Trophoblast cell (in vitro differentiated cells and primary cell): ENCODE results near the gene RAD52.
A peak's percentile ranks its signal among the peaks of the same experiment; 100 is the strongest.

Experiments used
- DNase-seq, 2 donors: peaks; one replicate each; pipeline ENCODE4 v3.0.0-alpha.2; 2016
- H2AFZ ChIP-seq: 2 replicates; pipeline ENCODE4 v1.6.1; 2013; ENCODE audit warnings: low read length, moderate library complexity, mild to moderate bottlenecking; ENCODE audit not compliant: insufficient read depth, poor library complexity
- H2AK5ac ChIP-seq: 2 replicates; pipeline ENCODE4 v1.6.1; 2013; ENCODE audit warnings: mild to moderate bottlenecking, low read length
- H2BK120ac ChIP-seq: 2 replicates; pipeline ENCODE4 v1.6.1; 2013; ENCODE audit warnings: low read length, mild to moderate bottlenecking, moderate library complexity; ENCODE audit not compliant: insufficient read depth, poor library complexity
- H2BK12ac ChIP-seq: 2 replicates; pipeline ENCODE4 v1.6.1; 2013; ENCODE audit warnings: mild to moderate bottlenecking, low read length, moderate library complexity
- H2BK5ac ChIP-seq: 2 replicates; pipeline ENCODE4 v1.6.1; 2013; ENCODE audit warnings: low read length, low read depth, moderate library complexity, mild to moderate bottlenecking; ENCODE audit not compliant: poor library complexity
- H3K14ac ChIP-seq: 2 replicates; pipeline ENCODE4 v1.6.1; 2013; ENCODE audit warnings: mild to moderate bottlenecking, low read length
- H3K18ac ChIP-seq: 2 replicates; pipeline ENCODE4 v1.6.1; 2013; ENCODE audit warnings: mild to moderate bottlenecking, low read length
- H3K23ac ChIP-seq: 2 replicates; pipeline ENCODE4 v1.6.1; 2013; ENCODE audit warnings: low read length
- H3K27ac ChIP-seq: 2 replicates; pipeline ENCODE4 v1.5.1; 2013; ENCODE audit warnings: low read depth, mild to moderate bottlenecking, inconsistent platforms, low read length, moderate library complexity
- H3K27me3 ChIP-seq: 2 replicates; pipeline ENCODE4 v1.6.1; 2013; ENCODE audit warnings: inconsistent platforms, mild to moderate bottlenecking, low read length, moderate library complexity; ENCODE audit not compliant: insufficient read depth
- H3K36me3 ChIP-seq, 2 experiments: 1 replicate in 1 of 2; 2 replicates in 1 of 2; pipeline ENCODE4 v1.6.1; 2013; ENCODE audit warnings: low read length in 2 of 2, mild to moderate bottlenecking in 2 of 2, moderate library complexity in 1 of 2; ENCODE audit not compliant: insufficient read depth in 2 of 2, control insufficient read depth in 1 of 2
- H3K4ac ChIP-seq: 2 replicates; pipeline ENCODE4 v1.6.1; 2013; ENCODE audit warnings: low read depth, mild to moderate bottlenecking, low read length, moderate library complexity
- H3K4me1 ChIP-seq, 2 experiments: 1 replicate in 1 of 2; 2 replicates in 1 of 2; pipeline ENCODE4 v1.6.1; 2013; ENCODE audit warnings: low read length in 2 of 2, mild to moderate bottlenecking in 2 of 2, moderate library complexity in 1 of 2; ENCODE audit not compliant: insufficient read depth in 2 of 2, control insufficient read depth in 1 of 2
- H3K4me2 ChIP-seq: 2 replicates; pipeline ENCODE4 v1.6.1; 2013; ENCODE audit warnings: inconsistent platforms, mild to moderate bottlenecking, low read length, moderate library complexity
- H3K4me3 ChIP-seq: 2 replicates; pipeline ENCODE4 v1.5.1; 2013; ENCODE audit warnings: mild to moderate bottlenecking, low read depth, low read length, inconsistent platforms
- H3K79me1 ChIP-seq: one replicate; pipeline ENCODE4 v1.6.1; 2013; ENCODE audit warnings: low read length
- H3K79me2 ChIP-seq: 2 replicates; pipeline ENCODE4 v1.6.1; 2013; ENCODE audit warnings: low read length, mild to moderate bottlenecking; ENCODE audit not compliant: control insufficient read depth, insufficient read depth, poor library complexity
- H3K9ac ChIP-seq: 2 replicates; pipeline ENCODE4 v1.6.1; 2013; ENCODE audit warnings: mild to moderate bottlenecking, low read length
- H3K9me3 ChIP-seq: 2 replicates; pipeline ENCODE4 v1.6.1; 2013; ENCODE audit warnings: low read depth, mild to moderate bottlenecking, control low read depth, inconsistent platforms, low read length; ENCODE audit not compliant: insufficient read depth
- H4K12ac ChIP-seq: 2 replicates; pipeline ENCODE4 v1.6.1; 2013; ENCODE audit warnings: low read depth, mild to moderate bottlenecking, low read length, moderate library complexity
- H4K8ac ChIP-seq: 2 replicates; pipeline ENCODE4 v1.6.1; 2013; ENCODE audit warnings: low read depth, mild to moderate bottlenecking, low read length, moderate library complexity
- H4K91ac ChIP-seq: one replicate; pipeline ENCODE4 v1.6.1; 2013; ENCODE audit warnings: low read depth, mild to moderate bottlenecking, low read length, moderate library complexity
- WGBS: extraction: QIAGEN DNeasy Blood & Tissue Kit; methylation state at CpG from one replicate; pipeline ENCODE4 v1.1.7; 2013; ENCODE audit warnings: missing lambda C conversion rate; ENCODE audit not compliant: insufficient read length, insufficient coverage; ENCODE audit errors: extremely low coverage; 5-methylcytosine and 5-hydroxymethylcytosine counted together

RAD52 gene

GRCh38 chr12:946631-947030 is 2.9 kb downstream of the RAD52 start:
- no peak overlapping the region for H2AK5ac ChIP-seq
- no peak for DNase-seq
- H3K36me3 ChIP-seq: peaks cover 0 to 3% of the 10 kb centered on the region in 2 experiments
- no peak overlapping the region for H3K27ac ChIP-seq
- H3K79me2 ChIP-seq: peaks cover 8% of the 10 kb centered on the region
- 100% methylated on average over 1 of the region's 6 CpGs for WGBS
- H3K9ac ChIP-seq: no peak overlapping the region
- H2BK12ac ChIP-seq: no peak overlapping the region
- no peaks in the 10 kb centered on the region for H3K27me3 ChIP-seq
- H3K18ac ChIP-seq: no peak overlapping the region
- no peak overlapping the region for H3K4me3 ChIP-seq
- H3K9me3 ChIP-seq: no peaks in the 10 kb centered on the region
- H3K4ac ChIP-seq: peak overlapping the region; percentile 15
- no peak overlapping the region for H4K91ac ChIP-seq
- peaks cover 0 to 5% of the 10 kb centered on the region in 2 experiments for H3K4me1 ChIP-seq
- H2BK5ac ChIP-seq: no peak overlapping the region
- no peak overlapping the region for H2BK120ac ChIP-seq
- H3K4me2 ChIP-seq: no peak overlapping the region
- H3K23ac ChIP-seq: no peak overlapping the region
- H4K12ac ChIP-seq: no peak overlapping the region
- peaks cover 11% of the 10 kb centered on the region for H3K79me1 ChIP-seq
- H2AFZ ChIP-seq: no peak overlapping the region
- no peak overlapping the region for H3K14ac ChIP-seq
- H4K8ac ChIP-seq: no peak overlapping the region

- H3K27ac ChIP-seq: no peak overlapping the region
- H3K27me3 ChIP-seq: no peaks in the 10 kb centered on the region
- no peak overlapping the region for H3K18ac ChIP-seq
- no peak overlapping the region for H3K4ac ChIP-seq
- no peak overlapping the region for H4K91ac ChIP-seq
- H3K36me3 ChIP-seq: peaks cover 0 to 3% of the 10 kb centered on the region in 2 experiments
- no peak overlapping the region for H3K4me3 ChIP-seq
- no peak overlapping the region for H2BK12ac ChIP-seq
- H3K79me2 ChIP-seq: peaks cover 8% of the 10 kb centered on the region
- no peak overlapping the region for H4K8ac ChIP-seq
- H2BK5ac ChIP-seq: no peak overlapping the region
- no peak overlapping the region for H2BK120ac ChIP-seq
- no peak overlapping the region for H3K4me2 ChIP-seq
- H2AK5ac ChIP-seq: no peak overlapping the region
- H3K23ac ChIP-seq: no peak overlapping the region
- no peak overlapping the region for H3K9ac ChIP-seq
- H3K14ac ChIP-seq: no peak overlapping the region
- no peaks in the 10 kb centered on the region for H3K9me3 ChIP-seq
- H4K12ac ChIP-seq: no peak overlapping the region
- no peak overlapping the region for H2AFZ ChIP-seq
- DNase-seq: no peak
- H3K79me1 ChIP-seq: peaks cover 11% of the 10 kb centered on the region
- H3K4me1 ChIP-seq: peaks cover 0 to 5% of the 10 kb centered on the region in 2 experiments
Measured at GRCh38 chr12:946212-946611, 3.3 kb downstream of the RAD52 start.

GRCh38 chr12:944211-944610 is 5.3 kb downstream of the RAD52 start:
- Histone ChIP-seq H3K23ac (no peak overlapping the region), H4K8ac (no peak overlapping the region), H3K4me3 (no peak overlapping the region), H3K27me3 (no peaks in the 10 kb centered on the region), H3K4me1 (peaks cover 0 to 5% of the 10 kb centered on the region in 2 experiments), H3K4ac (no peak overlapping the region), H3K27ac (no peak overlapping the region), H2AK5ac (no peak overlapping the region), H3K9me3 (no peaks in the 10 kb centered on the region), H2BK12ac (no peak overlapping the region), H4K12ac (no peak overlapping the region), H3K4me2 (no peak overlapping the region), H3K36me3 (peaks cover 0 to 3% of the 10 kb centered on the region in 2 experiments), H3K79me2 (peaks cover 6% of the 10 kb centered on the region), H2BK120ac (no peak overlapping the region), H4K91ac (no peak overlapping the region), H2AFZ (no peak overlapping the region), H3K9ac (no peak overlapping the region), H3K79me1 (peaks cover 6% of the 10 kb centered on the region), H2BK5ac (no peak overlapping the region), H3K18ac (no peak overlapping the region), H3K14ac (no peak overlapping the region)
- no CpG with 5 or more reads among the region's 7 CpGs for WGBS
- DNase-seq: no peak

- H3K4me2 ChIP-seq: no peak overlapping the region
Measured at GRCh38 chr12:943051-943450, 6.4 kb downstream of the RAD52 start.

More at GRCh38 chr12:943051-943450, 6.4 kb downstream of the RAD52 start:
- H4K12ac ChIP-seq: no peak overlapping the region
- H2AFZ ChIP-seq: no peak overlapping the region
- H2BK12ac ChIP-seq: no peak overlapping the region
- no peaks in the 10 kb centered on the region for H3K79me2 ChIP-seq
- H3K9me3 ChIP-seq: no peaks in the 10 kb centered on the region
- no peak overlapping the region for H3K9ac ChIP-seq
- H3K14ac ChIP-seq: no peak overlapping the region
- H2BK120ac ChIP-seq: no peak overlapping the region
- no peak overlapping the region for H4K91ac ChIP-seq
- H3K27me3 ChIP-seq: no peaks in the 10 kb centered on the region
- no peak overlapping the region for H3K18ac ChIP-seq
- no peaks in the 10 kb centered on the region for H3K4me1 ChIP-seq
- no peak overlapping the region for H3K4me3 ChIP-seq
- no CpG with 5 or more reads among the region's 6 CpGs for WGBS
- H3K4ac ChIP-seq: no peak overlapping the region
- H2BK5ac ChIP-seq: no peak overlapping the region
- H3K79me1 ChIP-seq: no peaks in the 10 kb centered on the region
- H4K8ac ChIP-seq: no peak overlapping the region
- H3K27ac ChIP-seq: no peak overlapping the region
- no peak overlapping the region for H3K23ac ChIP-seq
- DNase-seq: no peak
- H2AK5ac ChIP-seq: no peak overlapping the region
- peaks cover 0 to 6% of the 10 kb centered on the region in 2 experiments for H3K36me3 ChIP-seq
